ENCODE results near the gene STX1A.

GRCh38 chr7:73758581-73759138, 39.2 kb upstream of the STX1A start:
- TF ChIP-seq CTCF (IDR thresholded peaks at IDR 0.05) (no peak), POLR2A (IDR thresholded peaks at IDR 0.05) (no peak), EP300 (IDR thresholded peaks at IDR 0.05) (no peak)

Data from tibial nerve (tissue), 4 donors.